GM21367 (cell line): ENCODE results near the gene GRAMD4.

Experiments used
- ATAC-seq: cut with Tn5 transposase; IDR thresholded peaks from one replicate; pipeline ENCODE4 v1.9.1; 2021; ENCODE audit not compliant: unreplicated experiment

Gene GRAMD4

GRCh38 chr22:46582281-46582933, 37.8 kb upstream of the GRAMD4 start:
- no peak for ATAC-seq

GRCh38 chr22:46583571-46583970, 36.6 kb upstream of the GRAMD4 start:
- no peak for ATAC-seq

- ATAC-seq = no peak
Measured at GRCh38 chr22:46584081-46584921, 35.9 kb upstream of the GRAMD4 start.

- no peak for ATAC-seq
Measured at GRCh38 chr22:46585340-46586122, 34.7 kb upstream of the GRAMD4 start.

DNA sequence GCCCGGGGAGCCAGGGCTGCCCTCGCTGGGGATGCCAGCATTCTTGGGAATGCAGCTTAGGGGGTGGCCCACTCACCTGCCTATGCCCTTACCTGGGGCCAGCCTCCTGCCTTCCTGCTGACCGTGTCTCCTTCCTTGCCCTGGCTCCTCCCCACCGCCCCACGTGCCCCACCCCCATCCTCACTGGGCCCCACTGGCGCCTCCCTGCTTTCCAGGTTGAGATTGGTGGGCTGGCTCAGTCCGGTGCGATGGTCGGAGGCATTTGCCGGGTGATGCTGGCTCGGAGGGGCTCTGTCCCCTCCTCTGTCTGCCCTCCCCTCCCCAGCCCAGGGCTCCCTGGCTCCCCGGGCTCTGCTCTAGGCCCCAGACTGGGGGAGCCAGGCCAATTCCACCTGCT, 34.1 kb upstream of the GRAMD4 start:
- no peak for ATAC-seq

GRCh38 chr22:46586531-46587011, 33.6 kb upstream of the GRAMD4 start:
- ATAC-seq = no peak

- no peak for ATAC-seq
Measured at GRCh38 chr22:46587061-46587460, 33.1 kb upstream of the GRAMD4 start.

- ATAC-seq = peak; percentile 49
Measured at GRCh38 chr22:46587492-46588278, 32.5 kb upstream of the GRAMD4 start.

- ATAC-seq = no peak
Measured at GRCh38 chr22:46588279-46589140, 31.7 kb upstream of the GRAMD4 start.

- ATAC-seq = no peak
Measured at GRCh38 chr22:46589141-46589748, 30.9 kb upstream of the GRAMD4 start.

- ATAC-seq = no peak
Measured at GRCh38 chr22:46589871-46590271, 30.3 kb upstream of the GRAMD4 start.

DNA sequence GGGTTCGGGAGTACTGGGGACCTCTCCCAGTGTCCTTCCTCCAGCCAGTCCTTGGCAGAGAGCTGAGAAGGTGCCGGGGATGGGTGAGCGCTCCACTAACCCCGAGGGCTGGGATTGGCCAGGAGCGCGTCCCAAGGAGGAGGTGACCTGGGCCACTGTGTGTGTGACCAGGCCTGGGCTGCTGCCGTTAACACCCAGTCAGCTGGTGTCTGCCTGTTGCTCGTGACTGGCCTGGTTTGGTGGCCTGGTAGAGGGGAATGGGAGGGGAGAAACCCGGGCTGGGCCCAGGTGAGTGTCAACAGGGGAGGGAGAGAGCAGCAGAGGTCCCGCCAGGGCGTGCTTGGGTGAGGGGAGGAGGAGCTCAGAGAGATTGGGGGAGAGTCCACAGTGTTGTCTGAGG, 29.9 kb upstream of the GRAMD4 start:
- no peak for ATAC-seq

- ATAC-seq = no peak
Measured at GRCh38 chr22:46591930-46592329, 28.3 kb upstream of the GRAMD4 start.

- ATAC-seq = no peak
Measured at GRCh38 chr22:46592390-46592872, 27.8 kb upstream of the GRAMD4 start.

- no peak for ATAC-seq
Measured at GRCh38 chr22:46593211-46593681, 26.9 kb upstream of the GRAMD4 start.

DNA sequence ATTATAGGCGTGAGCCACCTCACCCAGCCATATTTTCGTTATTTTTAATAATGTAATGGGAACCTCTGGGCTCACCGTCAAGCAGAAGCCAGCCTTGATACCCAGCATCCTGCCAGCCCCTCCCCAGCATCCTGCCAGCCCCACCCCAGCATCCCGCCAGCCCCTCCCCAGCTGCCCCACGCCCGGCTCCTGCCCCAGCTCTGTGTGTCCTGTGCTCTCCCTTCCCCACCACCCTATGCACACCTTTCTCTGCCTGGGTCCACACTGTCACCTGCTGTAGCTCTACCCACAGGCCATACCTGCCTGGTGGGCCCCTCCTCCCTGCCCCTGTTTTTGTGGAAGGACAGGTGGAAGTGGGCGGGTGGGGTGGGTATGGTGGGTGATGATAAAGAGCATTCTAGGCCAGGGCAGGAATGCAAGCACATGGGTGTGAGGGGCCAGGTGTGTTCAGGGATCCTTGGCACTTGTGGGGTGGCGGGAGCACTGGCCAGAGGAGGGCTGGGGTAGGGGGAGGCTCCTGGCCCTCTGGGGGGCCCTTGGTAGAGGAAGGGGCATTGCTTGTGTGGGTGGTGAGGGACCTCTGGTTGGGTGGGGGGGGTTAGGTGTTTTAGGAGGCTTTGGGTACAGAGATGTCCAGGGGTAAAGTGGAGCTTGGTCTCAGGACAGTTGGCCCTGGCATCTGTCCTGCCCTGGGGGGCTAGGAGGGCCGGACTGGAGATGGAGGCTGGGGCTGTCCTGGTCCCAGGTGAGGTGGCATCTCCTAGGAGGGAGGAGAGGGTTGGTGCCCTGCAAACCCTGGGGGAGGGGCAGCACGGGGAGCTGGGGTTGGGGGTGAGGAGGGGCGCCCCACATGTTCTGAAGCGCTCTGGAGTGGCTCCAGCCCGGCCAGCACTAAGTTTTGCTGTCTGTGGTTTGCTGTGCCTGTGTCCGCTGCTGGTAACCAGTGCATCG, 25.9 kb upstream of the GRAMD4 start:
- no peak for ATAC-seq

DNA sequence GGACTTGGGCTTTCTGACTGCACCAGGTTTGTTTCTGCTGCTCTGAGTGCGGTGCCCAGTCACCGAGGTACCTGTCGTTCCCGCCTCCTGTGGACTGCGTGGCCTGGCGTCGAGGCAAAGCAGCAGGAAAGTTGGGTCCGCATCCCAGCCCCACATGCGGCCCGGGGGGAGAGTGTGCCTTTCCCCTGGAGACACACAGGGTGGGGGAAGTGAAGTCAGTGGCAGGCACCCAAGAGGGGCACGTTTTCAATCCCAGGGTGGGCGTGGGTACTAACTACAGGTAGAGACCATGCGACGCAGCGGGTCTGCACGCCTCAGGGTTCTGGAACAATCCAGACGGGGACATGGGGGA, 25.3 kb upstream of the GRAMD4 start:
- ATAC-seq = no peak

DNA sequence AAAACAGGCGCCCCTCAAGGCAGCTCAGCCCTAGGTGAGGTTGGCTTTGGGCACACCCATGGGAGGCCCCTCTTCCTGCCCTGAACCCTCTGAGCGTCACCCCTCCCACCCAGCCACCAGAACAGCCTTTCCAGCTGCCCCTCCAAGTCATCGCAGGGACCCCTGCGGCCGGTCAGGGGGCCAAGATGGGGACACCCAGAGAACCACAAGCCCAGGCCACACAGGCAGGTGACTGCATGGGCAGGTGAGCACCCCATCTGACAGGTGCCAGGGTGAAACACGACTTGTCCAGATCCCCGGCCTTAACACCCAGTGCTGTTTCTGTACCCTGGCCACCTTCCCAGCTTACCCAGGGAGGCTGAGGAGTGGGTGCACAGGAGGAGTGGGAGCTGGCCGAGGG, 24.6 kb upstream of the GRAMD4 start:
- no peak for ATAC-seq
